Left kidney (tissue), 2 donors: ENCODE results near the gene UBE2J2. TPM values are rescaled to one million over a fixed set of nuclear protein-coding genes. Genes with fewer than 3 reads are reported as not detected.

Source experiments
- DNase-seq: peaks from one replicate; pipeline ENCODE4 v3.0.0-alpha.2; 2013
- polyA plus RNA-seq: library from polyadenylated mRNA; unstranded; fragments of 120-200 nt; gene quantifications from one replicate; pipeline ENCODE4 v1.2.1, GENCODE V29; 2013; ENCODE audit not compliant: insufficient read length

UBE2J2 gene
- polyA plus RNA-seq, 1 donor = 55.7 TPM

DNA sequence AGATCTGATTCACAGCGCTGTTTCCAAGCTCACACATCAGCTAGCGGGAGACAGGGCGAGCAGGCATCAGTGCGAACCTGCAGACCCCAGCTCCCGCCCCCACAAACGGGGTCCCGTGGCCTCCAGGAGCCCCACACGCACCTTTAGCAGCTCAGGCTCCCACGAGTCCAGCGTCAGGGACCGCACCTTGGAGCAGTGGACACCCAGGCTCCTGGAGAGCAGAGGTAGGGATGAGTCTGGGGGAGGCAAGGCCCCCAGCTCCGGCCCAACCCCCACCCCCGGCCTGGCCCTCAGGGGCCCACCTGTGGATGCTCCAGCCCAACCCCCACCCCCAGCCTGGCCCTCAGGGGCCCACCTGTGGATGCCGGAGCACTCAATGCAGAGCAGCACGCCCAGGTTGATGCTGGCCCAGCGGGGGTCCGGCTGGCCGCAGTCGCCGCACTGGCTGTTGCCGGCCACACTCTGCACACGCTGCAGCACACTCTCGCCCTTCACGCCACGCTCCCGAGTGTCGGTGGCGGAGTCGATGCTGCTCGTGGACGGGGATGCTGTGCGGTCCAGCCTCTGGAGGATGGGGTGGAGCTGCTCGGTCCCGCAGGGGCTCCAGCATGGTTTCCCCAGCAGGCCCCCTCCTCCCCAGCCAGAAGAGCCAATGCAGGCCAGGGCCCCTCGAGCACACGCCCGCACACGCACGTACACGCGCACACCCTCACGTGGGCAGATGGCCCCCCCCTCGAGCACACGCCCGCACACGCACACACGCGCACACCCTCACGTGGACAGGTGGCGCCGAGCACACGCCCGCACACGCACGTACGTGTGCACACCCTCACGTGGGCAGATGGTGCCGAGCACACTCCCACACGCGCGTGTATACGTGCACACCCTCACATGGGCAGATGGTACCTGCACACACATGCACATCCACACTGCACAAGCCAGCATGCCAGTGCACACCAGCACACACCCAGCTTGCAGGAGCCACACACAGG, 22.7 kb upstream of the UBE2J2 start:
- DNase-seq = no peak

DNA sequence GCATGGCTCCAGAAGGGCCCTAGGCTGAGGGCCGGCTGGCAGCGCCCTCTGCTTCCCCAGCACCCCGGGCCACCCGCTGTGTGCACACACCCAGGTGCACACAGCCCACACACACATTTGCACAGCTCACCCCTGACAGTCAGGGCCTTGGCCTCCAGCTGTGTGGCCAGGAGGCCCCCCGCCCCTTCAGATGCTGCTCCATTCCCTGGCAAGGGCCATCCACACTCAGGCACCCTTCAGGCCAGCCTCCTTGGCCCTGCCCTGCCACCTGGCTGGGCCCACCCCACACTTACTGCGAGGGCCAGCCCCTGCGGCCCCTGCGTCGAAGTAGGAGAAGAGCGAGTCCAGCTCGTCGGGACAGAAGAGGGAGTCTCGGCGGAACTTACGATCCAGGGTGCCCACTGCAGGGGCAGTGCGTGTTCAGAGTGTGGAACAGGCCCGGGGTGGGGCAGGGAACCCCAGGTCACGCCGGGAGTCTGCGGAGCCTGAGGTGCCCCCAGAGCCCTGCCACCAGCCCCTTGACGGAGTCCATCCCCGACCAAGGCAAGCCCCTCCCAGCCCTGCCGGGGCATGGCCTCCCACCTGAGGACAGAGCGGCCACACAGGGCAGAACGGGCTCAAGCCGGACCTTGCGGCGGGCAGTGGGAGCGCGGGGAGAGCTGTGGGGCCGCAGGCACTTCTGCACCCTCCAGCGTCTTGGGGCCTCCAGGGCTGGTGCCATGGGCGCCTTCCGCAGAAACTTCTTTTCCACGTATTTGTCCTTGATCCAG, 21.7 kb upstream of the UBE2J2 start:
- no peak for DNase-seq

DNA sequence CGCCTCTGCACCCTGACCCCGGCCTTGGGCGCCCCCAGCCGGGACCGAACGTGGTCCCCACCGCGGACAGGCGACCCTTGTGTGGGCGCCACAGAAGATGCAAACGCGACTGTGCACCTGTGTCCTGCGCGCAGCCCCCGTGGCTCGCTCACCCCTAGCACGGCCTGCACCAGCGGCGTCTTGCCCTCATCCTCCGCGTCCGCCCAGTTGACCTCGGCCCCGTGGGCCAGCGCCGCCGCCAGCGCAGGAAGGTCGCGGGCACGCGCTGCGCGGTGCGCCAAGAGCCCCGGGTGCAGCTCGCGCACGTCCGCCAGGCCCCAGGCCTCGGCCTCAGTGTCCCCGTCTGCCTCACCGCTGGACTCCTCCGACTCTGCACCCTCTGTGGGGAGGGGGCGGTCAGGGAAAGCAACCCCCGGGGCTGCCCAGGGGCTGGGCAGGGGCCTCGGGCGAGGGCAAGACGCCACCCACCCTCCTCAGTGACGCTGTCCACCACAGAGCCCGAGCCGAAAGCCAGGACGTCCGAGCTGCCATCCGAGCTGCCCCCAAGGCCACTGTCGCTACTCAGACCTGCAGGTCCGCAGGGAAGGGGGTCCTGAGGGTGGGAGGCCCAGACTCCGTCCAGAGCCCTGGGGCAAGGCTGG, 20.7 kb upstream of the UBE2J2 start:
- no peak for DNase-seq

DNA sequence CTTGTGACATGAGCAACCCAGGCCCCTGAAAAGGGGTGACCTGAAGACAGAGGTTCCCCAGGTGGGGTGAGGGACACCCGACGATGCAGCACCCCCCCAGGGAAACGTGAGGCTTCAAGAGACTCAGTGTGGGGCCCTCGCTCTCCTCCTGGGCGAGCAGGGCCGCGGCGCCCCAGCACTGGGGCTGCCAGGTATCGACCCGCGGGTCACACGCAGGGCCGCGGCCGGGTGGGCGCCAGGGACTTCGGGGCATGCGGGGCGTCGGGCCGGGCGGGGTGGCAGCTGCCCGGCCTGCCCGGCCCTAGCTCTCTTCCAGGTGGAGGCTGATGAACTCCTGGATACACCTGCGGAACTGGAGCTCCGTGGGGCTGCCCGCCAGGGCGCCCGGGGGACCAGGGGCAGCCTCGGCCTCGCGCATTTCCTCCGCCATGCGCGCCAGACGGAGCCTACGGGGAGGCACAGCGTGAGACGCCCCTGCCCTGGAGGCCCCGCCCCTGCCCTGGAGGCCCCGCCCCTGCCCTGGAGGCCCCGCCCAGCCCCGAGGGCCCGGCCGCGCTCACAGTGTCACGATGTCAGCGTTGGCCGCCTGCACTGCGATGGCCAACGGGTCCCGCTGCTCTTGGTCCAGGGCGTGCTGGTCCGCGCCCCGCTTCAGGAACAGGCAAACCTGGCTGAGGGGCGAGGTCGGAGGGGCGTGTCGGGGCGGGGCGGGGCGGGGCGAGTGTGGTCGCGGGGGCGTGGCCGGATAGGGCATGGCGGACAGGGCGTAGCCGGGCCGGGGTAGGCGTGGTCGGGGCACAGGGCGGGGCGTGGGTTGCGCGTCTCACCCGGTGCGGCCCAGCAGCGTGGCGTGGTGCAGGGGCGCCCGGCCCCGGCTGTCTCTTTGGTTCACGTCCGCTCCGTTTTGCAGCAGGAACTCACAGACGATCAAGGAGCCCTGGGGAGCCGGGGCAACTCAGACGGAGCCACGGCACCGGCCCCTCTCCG, 19.9 kb upstream of the UBE2J2 start:
- no peak for DNase-seq

DNA sequence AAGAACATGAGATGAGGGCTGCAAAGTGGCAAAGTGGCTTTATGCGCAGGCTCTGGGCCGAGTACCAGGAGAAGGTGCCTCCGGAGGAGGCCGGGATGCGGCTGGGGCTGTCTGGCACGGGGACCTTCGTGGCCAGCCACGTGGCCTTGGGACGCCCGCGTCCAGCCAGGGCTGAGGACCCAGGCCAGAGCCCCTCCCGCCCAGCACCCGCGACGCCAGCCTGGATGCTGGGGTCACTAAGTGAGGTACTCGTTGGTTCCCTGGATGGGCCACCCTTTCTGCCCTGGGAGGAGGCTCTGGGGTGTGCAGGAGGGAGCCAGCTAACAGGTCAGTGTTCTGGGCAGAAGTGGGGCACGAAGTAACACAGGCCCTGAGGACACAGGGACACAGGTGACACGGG, 19.2 kb upstream of the UBE2J2 start:
- no peak for DNase-seq

DNA sequence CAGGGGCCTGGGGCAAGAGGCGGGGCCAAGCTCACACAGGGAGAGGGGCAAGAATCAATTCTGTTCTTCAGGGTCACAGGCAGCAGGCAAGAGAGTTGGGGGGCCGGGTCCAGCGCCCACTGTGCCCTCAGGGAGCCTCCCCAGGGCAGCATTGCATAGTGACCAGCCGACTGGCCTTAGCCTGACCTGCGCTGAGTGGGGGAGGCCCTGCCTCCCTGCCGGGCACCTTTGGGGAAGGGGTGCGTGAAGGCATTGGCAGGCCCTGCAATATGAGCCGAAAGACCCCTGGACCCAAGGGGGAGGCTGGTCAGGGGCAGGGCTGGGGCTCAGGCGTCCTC, 18.8 kb upstream of the UBE2J2 start:
- DNase-seq = no peak

DNA sequence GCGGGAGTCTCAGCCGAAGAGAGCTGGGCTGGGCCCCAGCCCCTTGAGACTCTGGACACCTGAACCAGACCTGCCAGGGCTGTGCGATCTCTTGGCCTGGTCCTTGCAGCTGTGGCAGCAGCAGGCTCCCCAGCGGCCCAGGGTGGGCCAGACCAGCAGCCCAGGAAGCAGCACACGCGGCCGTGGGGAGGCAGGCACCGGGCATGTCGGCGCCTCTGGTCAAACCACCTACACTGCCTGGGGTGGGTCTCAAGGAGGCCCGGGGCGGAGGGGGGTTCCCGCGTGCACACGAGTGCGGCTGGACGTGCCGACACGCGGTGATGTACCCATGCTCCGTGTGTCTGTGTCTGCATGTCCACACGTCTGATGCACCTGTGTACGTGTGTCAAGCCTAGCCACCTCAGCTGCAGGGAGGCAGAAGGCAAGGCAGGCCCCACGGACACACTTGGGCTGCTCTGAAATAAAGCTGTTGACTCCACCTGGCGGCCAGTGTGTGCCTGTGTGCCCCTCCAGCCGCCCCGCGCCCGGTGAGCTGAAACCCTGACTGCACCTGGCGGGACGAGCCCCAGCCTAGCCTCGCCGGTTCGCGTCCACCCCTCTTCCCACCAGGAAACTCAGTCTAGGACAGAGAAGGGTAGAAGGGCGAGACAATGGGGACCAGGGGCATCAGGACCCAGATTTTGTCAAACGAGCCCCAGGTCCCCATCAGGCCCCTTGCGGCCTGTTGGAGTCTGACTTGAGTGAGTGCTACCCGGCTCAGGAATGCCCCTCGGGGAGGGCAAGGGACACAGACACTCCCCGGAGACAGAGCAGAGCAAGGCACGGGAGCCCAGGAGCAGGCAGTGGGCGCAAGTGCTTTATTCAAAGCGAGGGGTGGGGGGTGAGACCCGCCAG, 18.1 kb upstream of the UBE2J2 start:
- DNase-seq = peak; percentile 74

DNA sequence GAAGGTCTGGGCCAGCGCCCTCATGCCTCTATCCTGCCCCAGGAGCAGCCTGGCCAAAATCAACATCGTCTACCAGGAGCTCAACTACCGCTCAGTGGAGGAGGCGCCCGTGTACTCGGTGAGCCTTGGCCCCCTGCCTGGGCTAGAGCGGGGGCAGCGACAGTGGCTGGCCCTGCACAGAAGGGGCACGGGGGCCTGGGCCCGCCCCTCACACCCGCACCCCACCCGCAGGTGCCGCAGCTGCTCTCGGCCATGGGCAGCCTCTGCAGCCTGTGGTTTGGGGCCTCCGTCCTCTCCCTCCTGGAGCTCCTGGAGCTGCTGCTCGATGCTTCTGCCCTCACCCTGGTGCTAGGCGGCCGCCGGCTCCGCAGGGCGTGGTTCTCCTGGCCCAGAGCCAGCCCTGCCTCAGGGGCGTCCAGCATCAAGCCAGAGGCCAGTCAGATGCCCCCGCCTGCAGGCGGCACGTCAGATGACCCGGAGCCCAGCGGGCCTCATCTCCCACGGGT, 17.4 kb upstream of the UBE2J2 start:
- DNase-seq = no peak

DNA sequence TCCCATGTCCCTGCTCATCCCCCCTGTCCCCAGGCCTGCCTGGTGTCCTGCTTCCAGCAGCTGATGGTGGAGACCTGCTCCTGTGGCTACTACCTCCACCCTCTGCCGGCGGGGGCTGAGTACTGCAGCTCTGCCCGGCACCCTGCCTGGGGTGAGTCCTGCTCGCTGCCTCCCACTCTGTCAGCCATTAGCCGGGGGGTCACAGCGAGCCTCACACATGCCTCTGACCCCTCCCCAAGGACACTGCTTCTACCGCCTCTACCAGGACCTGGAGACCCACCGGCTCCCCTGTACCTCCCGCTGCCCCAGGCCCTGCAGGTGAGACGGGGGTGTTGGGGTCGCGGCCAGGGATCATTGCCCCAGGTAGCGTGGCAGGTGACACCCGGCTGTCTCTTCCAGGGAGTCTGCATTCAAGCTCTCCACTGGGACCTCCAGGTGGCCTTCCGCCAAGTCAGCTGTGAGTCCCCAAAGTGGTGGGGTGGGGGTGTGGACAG, 16.6 kb upstream of the UBE2J2 start:
- no peak for DNase-seq

DNA sequence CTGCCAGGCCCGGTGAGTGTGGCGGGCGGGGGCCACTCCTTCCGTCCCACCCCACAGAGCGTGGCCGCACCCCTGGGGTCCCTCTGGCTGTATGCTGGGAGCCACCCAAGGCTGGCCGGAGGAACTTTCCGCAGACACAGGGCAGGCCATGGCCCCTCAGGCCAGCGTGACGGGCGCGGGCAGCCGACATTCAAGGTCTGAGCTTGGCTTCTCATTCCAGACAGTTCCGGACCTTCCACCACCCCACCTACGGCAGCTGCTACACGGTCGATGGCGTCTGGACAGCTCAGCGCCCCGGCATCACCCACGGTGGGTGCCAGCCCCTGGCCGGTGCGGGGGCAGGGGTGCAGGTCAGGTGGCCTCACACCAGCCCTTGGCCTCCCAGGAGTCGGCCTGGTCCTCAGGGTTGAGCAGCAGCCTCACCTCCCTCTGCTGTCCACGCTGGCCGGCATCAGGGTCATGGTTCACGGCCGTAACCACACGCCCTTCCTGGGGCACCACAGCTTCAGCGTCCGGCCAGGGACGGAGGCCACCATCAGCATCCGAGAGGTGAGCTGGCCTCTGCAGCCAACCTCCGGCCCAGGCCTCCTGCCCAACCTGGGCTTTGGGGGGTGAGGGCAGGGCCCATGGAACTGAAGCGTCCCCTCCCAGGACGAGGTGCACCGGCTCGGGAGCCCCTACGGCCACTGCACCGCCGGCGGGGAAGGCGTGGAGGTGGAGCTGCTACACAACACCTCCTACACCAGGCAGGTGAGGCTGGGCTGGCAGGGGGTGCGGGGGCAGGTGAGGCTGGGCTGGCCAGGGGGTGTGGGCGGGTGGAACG, 13.8 kb upstream of the UBE2J2 start:
- DNase-seq = no peak

DNA sequence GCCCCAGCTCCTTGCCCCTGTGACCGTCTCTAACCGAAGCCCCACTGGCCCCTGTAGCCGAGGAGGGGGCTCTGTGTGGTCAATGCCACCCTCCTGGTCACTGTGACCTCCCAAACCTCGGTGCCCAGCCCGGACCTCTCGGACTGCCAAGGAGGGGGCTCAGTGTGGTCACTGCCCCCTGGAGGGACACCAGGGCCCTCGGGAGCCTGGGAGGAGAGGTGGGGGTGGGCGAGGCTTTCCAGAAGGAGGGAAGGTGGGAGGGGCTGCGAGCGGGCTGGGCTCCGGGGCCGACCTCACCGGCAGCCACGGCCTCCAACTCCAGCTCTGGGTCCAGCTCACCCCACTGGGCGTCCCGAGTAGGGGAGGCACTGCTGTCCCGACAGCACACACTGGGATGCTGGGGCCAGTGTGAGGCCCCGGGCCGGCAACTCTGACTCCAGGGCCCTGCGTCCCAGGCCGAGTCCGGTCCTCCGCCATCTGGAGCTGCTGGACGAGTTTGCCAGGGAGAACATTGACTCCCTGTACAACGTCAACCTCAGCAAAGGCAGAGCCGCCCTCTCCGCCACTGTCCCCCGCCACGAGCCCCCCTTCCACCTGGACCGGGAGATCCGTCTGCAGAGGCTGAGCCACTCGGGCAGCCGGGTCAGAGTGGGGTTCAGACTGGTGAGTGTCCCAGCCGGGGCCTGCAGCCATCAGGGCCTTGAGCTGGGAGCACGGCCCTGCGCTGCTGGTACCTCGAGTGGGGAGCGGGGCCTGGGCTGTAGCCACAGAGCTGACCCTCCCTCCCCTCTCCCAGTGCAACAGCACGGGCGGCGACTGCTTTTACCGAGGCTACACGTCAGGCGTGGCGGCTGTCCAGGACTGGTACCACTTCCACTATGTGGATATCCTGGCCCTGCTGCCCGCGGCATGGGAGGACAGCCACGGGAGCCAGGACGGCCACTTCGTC, 12.9 kb upstream of the UBE2J2 start:
- DNase-seq = no peak

DNA sequence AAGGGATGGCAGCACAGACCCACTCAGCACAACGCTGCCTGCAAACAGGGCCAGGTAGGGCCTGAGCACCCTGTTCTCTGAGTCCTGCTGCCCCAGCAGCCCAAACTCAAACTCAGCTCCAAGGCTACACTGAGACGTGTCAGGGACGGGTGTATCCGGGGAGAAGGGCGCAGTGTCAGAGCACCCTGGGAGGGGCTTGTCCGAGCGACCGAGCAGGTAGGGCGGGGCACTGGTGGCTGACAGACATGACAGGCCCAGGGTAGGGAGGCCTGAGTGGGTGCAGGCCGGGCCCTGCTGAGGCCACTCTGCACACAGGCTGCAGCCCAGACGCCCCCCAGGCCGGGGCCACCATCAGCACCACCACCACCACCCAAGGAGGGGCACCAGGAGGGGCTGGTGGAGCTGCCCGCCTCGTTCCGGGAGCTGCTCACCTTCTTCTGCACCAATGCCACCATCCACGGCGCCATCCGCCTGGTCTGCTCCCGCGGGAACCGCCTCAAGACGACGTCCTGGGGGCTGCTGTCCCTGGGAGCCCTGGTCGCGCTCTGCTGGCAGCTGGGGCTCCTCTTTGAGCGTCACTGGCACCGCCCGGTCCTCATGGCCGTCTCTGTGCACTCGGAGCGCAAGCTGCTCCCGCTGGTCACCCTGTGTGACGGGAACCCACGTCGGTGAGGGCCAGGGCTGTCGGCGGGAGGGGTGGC, 12.1 kb upstream of the UBE2J2 start:
- DNase-seq = no peak

DNA sequence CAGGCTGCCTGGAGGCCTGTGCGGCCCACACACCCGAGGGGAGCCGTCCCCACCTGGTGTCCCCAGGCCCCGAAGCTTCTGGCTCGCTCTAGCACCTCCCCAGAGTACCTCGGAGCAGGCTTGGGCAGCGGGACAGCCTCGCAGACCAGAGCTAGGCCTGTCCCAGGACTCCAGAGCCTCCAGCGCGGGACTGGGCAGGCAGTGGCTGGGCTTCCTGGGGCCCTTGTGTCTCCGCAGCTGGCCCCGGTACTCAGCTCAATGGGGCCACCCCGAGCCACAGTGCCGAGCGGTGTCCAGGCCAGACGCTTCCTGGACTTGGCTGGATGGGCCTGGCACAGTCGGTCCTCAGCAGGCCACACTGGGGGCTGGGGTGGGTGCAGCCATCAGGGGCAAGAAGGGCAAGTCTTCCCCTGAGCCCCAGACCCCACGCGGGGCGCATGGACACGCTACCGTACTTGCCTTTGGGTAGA, 11.5 kb upstream of the UBE2J2 start:
- DNase-seq = no peak

DNA sequence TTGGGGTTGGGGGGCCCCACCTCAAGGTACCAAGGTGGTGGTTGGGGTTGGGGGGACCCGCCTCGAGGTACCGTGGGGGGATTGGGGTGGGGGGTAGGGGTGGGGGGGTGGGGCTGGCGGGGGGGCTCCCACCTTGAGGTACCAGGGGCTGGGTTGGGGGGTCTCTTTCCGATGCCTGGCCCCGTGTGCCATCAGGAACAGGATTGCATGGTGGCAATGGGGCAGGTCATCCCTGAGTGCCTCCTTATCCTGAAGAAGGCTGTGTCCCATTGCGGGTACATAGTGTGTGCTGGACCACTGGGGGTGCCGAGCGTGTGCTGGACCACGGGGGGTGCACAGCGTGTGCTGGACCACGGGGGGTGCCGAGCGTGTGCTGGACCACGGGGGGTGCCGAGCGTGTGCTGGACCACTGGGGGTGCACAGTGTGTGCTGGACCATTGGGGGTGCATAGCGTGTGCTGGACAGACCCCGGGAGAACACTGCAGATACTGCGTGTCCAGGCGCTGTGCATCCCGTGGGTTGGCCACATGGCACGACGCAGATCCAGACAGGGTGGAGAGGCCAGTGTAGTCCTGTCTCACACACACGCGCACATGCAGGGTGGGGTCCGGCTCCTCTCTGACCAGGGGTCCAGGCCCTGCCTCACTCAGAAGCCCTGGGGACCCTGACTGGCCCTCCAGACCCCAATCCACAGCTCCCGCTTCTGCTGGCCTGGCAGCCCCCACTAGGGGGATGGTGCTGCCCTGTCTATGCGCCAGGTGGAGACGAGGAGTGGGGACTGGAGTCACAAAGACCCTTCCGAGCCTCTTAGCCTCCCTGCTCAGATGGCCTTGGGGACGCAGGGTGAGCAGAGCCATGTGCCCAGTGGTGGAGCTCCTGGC, 10.8 kb upstream of the UBE2J2 start:
- no peak for DNase-seq

DNA sequence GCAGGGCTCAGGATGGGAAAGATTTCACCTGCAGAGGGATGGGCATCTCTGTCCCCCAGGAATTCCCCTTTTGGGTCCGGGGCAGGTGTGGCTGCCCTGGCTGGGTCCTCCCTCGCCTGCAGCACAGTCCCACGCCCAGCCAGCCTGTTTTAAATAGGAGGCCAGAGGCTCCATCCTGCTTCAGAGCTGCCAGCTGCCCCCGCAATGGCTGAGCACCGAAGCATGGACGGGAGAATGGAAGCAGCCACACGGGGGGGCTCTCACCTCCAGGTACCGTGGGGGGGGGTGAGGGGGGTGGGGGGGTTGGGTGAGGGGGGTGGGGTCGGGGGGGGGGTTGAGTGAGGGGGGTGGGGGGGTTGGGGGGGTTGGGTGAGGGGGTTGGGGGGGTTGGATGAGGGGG, 10.2 kb upstream of the UBE2J2 start:
- DNase-seq = no peak

DNA sequence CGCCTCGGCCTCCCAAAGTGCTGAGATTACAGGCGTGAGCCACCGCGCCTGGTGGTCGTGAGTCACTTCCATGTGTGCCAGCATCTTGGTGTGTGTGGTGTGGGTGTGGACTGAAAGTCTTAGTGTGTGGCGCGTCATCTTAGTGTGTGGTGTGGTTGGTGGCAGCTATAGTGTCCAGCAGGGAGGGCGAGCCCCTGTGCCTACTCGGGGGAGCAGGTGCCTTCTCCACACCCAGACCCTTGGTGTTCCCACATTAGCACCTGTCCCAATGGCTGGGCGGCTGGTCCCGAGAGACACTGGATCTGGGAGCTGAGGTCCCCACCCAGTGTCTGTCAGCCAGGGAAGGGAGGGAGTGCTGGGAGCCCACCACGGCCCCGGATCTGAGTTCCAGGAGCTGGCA, 9.3 kb upstream of the UBE2J2 start:
- DNase-seq = no peak
